Left ventricle myocardium inferior (tissue), 1 donor: ENCODE results near the gene MEI1. TPM values are rescaled to one million over a fixed set of nuclear protein-coding genes. Genes with fewer than 3 reads are reported as not detected.
"Not testable (repeated sequence)": the region's sequence is repeated elsewhere in the genome, so short reads cannot be mapped to it uniquely, and the experiment has no call there.

ENCODE experiments used
- DNase-seq: peaks from one replicate; pipeline ENCODE4 v3.0.0-alpha.2; 2020
- H3K27ac ChIP-seq: fragments of 200-600 bp; replicated peaks from 2 replicates; pipeline ENCODE4 v1.8.0; 2021
- H3K27me3 ChIP-seq: fragments of 200-600 bp; 2 replicates; pipeline ENCODE4 v1.8.0; 2021; ENCODE audit warnings: low read depth
- H3K36me3 ChIP-seq: fragments of 200-600 bp; 2 replicates; pipeline ENCODE4 v1.8.0; 2021
- H3K4me1 ChIP-seq: fragments of 200-600 bp; 2 replicates; pipeline ENCODE4 v1.8.0; 2021
- H3K4me3 ChIP-seq: fragments of 200-600 bp; 2 replicates; pipeline ENCODE4 v1.8.0; 2021; ENCODE audit warnings: mild to moderate bottlenecking, moderate library complexity
- H3K9me3 ChIP-seq: fragments of 200-600 bp; replicated peaks from 2 replicates; pipeline ENCODE4 v1.8.0; 2021
- CTCF ChIP-seq: fragments of 200-600 bp; IDR thresholded peaks from 2 replicates; pipeline ENCODE4 v1.8.0; 2021; ENCODE audit warnings: antibody characterized with exemption, mild to moderate bottlenecking, borderline replicate concordance
- intact Hi-C: fragments of 100-400 bp; cut with micrococcal nuclease; formaldehyde crosslinking; loops from one replicate; pipeline ENCODE4 v1.11.0; 2022
- total RNA-seq: library from RNA; stranded (reverse); fragmentation: NEBNext Ultra II Directional; extraction: Animal tissue kit (Norgen Biotek cat#: 25700); gene quantifications from one replicate; pipeline ENCODE4 v1.2.1, GENCODE V29; 2021
- donor health status: DM: no; HTN: yes; CAD: no; lungs with severe emphysema.

The MEI1 gene
- total RNA-seq, 1 donor from 2014 or later, result 0.74 TPM

- no peak for TF ChIP-seq CTCF
- Histone ChIP-seq H3K4me3 (peak within 1 kb of the TSS; percentile 99), H3K9me3 (no peaks in the 10 kb centered on the region), H3K36me3 (peaks cover 11% of the 10 kb centered on the region), H3K27ac (peak within 1 kb of the TSS; percentile 95), H3K27me3 (no peaks in the 10 kb centered on the region), H3K4me1 (peaks cover 49% of the 10 kb centered on the region)
- intact Hi-C loops, result no loop called here
- DNase-seq, result peak; percentile 100
Observed at GRCh38 chr22:41832553-41833368, 133.5 kb downstream of the MEI1 start, which contains the start of gene SREBF2. Gene SREBF2, plus strand, starts transcription at chr22:41833105. Its CDS starts 166 bp downstream, at chr22:41833271.

- H3K27me3 ChIP-seq, result no peaks in the 10 kb centered on the region
- H3K9me3 ChIP-seq, result no peaks in the 10 kb centered on the region
- peak overlapping the region; percentile 99 for H3K4me3 ChIP-seq
- intact Hi-C loops, result no loop called here
- peaks cover 57% of the 10 kb centered on the region for H3K4me1 ChIP-seq
- peak overlapping the region; percentile 95 for H3K27ac ChIP-seq
- peak; percentile 30 for DNase-seq
- H3K36me3 ChIP-seq, result peaks cover 11% of the 10 kb centered on the region
- TF ChIP-seq CTCF, result no peak
Observed at GRCh38 chr22:41833369-41834004, 134.2 kb downstream of the MEI1 start.

- no peaks in the 10 kb centered on the region for H3K9me3 ChIP-seq
- H3K4me3 ChIP-seq, result peak overlapping the region; percentile 99
- peaks cover 11% of the 10 kb centered on the region for H3K36me3 ChIP-seq
- no peak for DNase-seq
- H3K27me3 ChIP-seq, result no peaks in the 10 kb centered on the region
- no peak for TF ChIP-seq CTCF
- intact Hi-C loops, result no loop called here
- peak overlapping the region; percentile 95 for H3K27ac ChIP-seq
- peaks cover 64% of the 10 kb centered on the region for H3K4me1 ChIP-seq
Observed at GRCh38 chr22:41834005-41834944, 135.0 kb downstream of the MEI1 start.

GRCh38 chr22:41835462-41835861 lies 136.2 kb downstream of the MEI1 start:
- H3K9me3 ChIP-seq, H3K27me3 ChIP-seq, H3K4me3 ChIP-seq, intact Hi-C loops, DNase-seq: not testable (repeated sequence)
- Histone ChIP-seq H3K27ac (peak overlapping the region; percentile 27), H3K36me3 (peaks cover 11% of the 10 kb centered on the region), H3K4me1 (peaks cover 73% of the 10 kb centered on the region)

GRCh38 chr22:41836551-41836950 lies 137.2 kb downstream of the MEI1 start:
- no peak for DNase-seq
- H3K4me1 ChIP-seq, result peaks cover 84% of the 10 kb centered on the region
- no peak overlapping the region for H3K4me3 ChIP-seq
- no peak overlapping the region for H3K27ac ChIP-seq
- H3K27me3 ChIP-seq, result no peaks in the 10 kb centered on the region
- no peak for TF ChIP-seq CTCF
- peaks cover 11% of the 10 kb centered on the region for H3K36me3 ChIP-seq
- intact Hi-C loops, result no loop called here
- no peaks in the 10 kb centered on the region for H3K9me3 ChIP-seq
